ENCODE measurements around the gene ADPRS. TPM values are rescaled to one million over a fixed set of nuclear protein-coding genes. Genes with fewer than 3 reads are reported as not detected.
A peak's percentile ranks its signal among the peaks of the same experiment; 100 is the strongest.

The ADPRS gene
- total and polyA plus RNA-seq, 9 of the 15 experiments (the other 6 are each of a cell fraction or from before 2014, with no cell fraction given), result 5.9 to 40.0 (median 27.4) TPM

- TF ChIP-seq CUX1 (CRISPR knock-in tag; IDR thresholded peaks at IDR 0.05) (no peak), ZNF589 (CRISPR knock-in tag; IDR thresholded peaks at IDR 0.05; ENCODE audit: low read depth) (no peak), HMG20A (CRISPR knock-in tag; conservative IDR thresholded peaks at IDR 0.05) (no peak), NCOA4 (IDR thresholded peaks at IDR 0.05; ENCODE audit: partially characterized antibody) (no peak), EP300 (IDR thresholded peaks at IDR 0.05; ENCODE audit: low read length) (no peak), ZNF282 (CRISPR knock-in tag; IDR thresholded peaks at IDR 0.05) (peak; percentile 32; the same call in 1 of the 2 replicates), ID3 (CRISPR knock-in tag; IDR thresholded peaks at IDR 0.05) (no peak), ID3 (tag; IDR thresholded peaks at IDR 0.05) (no peak), ATF6 (CRISPR knock-in tag; IDR thresholded peaks at IDR 0.05) (no peak), NKRF (IDR thresholded peaks at IDR 0.05; ENCODE audit: borderline replicate concordance) (peak; percentile 51; the same call in 1 of the 2 replicates), ZNF354B (CRISPR knock-in tag; IDR thresholded peaks at IDR 0.05) (no peak), SRSF1 (IDR thresholded peaks at IDR 0.05; ENCODE audit: low read depth, low read length) (no peak), PATZ1 (CRISPR knock-in tag; IDR thresholded peaks at IDR 0.05; ENCODE audit: borderline replicate concordance) (no peak), NFIC (IDR thresholded peaks at IDR 0.05) (peak; percentile 53), YY1 (IDR thresholded peaks at IDR 0.05; ENCODE audit: borderline replicate concordance in 1 of 3, control insufficient read depth in 1 of 3, extremely low read depth in 1 of 3, insufficient read depth in 3 of 3, insufficient read length in 1 of 3, insufficient replicate concordance in 2 of 3, low read depth in 1 of 3, low read length in 2 of 3) (peak in 2 of 3 experiments; percentile 70 to 77)
Observed at GRCh38 chr1:36099681-36100341, 11.1 kb downstream of the ADPRS start (continued).
